HG03571 (cell line): ENCODE measurements around the gene MVK.

Experiments
- ATAC-seq: cut with Tn5 transposase; IDR thresholded peaks from one replicate; pipeline ENCODE4 v1.9.1; 2021; ENCODE audit not compliant: unreplicated experiment

Gene MVK

DNA sequence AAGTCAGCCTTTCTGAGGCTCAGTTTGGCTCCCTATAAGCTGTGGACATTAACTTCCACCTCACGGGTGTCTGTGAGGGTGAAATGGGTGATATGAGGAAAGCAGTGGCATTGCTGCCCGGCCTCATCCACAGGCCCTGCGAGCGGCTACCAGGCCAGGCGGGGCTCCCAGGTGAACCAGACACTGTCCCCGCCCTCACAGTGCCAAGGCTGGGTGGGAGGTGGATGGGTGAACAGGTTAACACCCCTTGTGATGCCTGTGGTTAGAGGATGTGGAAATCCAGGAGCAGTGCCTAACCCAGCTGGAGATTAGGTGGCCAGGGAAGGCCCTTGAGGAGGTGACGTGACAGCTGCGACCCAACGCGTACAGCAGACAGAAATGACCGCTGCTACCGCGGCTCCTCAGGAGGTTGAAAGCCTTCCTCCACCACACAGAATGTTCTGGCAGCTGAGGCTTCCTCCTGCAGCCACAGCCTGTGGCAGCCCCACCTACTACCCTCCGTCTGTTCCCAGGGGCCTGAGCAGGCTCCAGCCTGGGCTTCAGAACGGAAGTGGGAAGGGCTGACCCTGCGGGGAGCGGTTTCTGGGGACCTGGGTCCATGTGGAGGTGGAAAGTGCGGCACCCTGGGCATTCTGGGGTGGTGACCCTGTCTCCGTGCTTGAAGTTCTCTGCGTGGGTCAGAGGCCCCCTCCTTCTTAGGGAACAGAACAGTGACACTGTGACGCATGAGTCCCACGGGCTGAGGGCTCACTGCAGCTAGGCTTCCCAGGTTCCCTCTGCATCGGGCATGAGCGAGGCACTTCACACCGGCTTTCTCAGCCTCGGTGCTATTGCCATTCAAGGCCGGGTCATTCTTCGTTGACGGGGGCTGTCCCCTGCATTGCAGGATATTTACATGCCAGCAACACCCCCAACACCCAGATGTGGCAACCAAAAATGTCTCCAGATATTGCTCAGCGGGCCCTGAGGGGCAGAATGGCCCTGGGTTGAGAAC, 10.0 kb upstream of the MVK start:
- ATAC-seq = no peak

DNA sequence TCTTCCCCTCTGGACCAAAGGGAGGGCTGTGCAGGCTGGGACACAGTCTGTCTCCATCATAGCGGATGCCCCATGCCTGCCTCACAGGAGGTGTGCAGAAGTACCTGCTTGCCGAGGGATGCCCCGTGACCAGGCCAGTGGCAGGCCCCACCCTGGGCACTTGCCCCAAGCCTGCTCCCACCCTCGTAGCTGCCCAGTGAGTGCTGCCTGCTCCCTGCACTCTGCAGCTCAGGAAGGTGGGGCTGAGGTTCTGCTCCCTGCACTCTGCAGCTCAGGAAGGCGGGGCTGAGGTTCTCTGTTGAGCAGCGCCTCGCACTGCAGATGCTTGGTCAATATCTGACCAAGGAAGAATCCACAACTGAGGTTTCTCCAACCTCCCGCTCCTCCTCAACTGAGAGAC, 7.2 kb upstream of the MVK start:
- ATAC-seq = no peak

DNA sequence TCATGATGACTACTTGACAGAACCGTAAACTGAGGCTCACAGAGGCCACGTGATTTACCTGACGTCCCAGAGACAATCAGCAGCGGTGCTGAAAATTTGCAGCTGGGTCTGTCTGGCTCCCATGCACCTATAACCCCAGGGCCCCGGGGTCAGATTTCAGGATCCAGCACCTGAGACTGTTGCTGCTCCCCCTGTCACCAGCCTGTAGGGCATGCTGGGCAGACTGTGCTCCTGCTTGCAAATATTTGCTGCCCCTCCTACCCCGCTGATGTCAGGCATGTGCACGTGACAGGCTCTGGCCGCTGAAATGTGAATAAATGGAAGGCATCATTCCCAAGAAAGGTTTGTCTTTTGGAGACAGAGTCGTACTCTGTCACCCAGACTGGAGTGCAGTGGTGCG, 6.3 kb upstream of the MVK start:
- ATAC-seq = no peak

DNA sequence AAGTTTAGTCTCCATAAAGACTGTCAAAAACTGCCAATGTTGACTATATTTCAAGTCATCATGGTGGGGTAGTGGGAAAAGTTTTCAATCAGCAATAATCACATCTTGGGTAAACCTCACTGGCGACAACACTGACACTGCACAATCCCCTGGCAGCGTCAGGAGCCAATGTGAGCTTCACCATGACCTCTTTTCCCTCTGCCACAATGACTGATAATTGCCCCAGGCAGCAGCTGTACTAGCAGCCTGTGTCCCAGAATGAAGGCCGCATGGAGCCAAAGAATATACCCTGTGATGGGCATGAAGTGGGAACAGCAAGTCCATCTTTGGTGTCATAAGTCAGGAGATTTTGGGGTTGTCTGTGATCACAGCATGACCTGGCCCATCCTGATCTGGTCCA, 5.6 kb upstream of the MVK start:
- no peak for ATAC-seq

DNA sequence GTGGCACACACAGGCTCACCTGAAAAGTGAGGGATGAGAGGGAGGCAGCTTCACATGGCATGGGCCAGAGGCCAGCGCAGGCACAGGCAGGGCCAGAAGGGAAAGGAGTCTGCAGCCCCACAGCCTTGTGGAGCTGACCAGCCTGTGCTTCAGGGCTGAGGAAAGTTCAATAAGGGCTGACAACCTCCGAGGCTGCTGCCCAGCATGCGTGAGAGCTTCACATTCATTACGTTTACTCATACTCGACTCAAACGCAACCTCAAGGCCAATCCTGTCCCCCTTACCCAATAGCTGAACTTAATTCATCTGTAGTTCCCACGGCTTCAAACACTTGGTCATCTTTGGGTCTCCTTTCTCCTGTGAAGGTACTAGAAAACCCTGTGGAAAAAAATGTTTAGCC, 5.1 kb upstream of the MVK start:
- no peak for ATAC-seq

DNA sequence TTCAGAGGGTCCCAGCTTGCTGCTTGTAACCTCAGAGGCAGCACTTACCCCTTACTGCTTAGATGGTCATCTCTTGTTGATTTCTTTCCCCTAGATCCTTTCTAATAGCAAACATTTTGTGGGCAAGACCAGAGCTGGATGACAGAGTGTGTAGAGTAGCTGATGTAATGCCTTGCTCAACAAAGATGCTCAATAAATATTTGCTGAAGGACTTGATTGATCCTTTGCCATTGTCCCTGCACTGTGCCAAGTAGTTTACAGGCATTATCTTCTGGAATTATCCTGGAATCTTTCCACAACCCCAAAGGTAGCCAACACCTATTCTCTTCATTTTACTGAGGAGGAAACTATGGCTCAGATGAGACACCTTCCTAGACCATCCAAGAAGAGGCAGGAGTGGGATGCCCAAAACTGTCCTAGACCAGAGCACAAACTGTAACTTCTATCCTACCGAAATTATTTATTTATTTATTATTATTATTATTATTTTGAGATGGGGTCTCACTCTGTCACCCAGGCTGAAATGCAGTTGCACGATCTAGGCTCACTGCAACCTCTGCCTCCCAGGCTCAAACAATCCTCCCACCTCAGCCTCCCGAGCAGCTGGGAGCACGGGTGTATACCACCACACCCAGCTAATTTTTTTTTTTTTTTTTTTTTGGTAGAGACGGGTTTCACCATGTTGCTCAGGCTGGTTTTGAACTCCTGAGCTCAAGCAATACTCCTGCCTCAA, 1.7 kb upstream of the MVK start:
- ATAC-seq = no peak

- no peak for ATAC-seq
Measured at GRCh38 chr12:109572506-109572845, 1.1 kb upstream of the MVK start.

DNA sequence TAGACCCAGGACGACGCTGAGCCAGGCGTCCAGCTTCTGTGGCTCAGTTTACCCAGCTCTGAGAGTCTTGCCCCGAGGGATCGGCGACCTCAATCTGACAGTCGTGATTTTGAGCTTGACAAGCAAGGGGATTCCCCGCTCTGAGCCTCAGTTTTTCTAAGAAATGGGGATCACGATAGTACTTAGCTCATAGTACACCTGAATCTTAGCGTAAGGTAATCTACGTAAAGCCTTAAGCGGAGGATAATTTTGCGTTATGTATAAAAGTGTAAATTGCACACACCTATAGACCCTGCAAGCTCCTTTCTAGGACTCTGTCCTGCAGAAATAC, 285 bp downstream of the MVK start:
- no peak for ATAC-seq

GRCh38 chr12:109575683-109576082, 2.1 kb downstream of the MVK start:
- ATAC-seq = no peak

DNA sequence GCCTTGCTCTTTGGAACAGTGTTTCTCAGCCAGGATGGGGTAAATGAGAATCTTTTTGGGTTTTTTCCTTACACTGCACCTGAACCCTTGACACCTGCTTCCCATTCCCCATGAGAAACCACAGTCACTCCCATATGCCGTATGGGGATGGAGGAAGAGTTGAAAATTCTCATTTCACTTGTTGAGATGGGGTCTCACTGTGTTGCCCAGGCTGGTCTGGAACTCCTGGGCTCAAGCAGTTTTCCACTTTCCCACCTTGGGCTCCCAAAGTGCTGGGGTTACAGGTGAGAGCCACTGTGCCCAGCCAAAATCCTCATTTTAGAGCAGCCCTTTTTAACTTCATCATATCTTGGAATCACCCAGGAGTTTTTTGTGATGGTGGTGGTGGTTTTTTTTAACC, 3.7 kb downstream of the MVK start:
- no peak for ATAC-seq

DNA sequence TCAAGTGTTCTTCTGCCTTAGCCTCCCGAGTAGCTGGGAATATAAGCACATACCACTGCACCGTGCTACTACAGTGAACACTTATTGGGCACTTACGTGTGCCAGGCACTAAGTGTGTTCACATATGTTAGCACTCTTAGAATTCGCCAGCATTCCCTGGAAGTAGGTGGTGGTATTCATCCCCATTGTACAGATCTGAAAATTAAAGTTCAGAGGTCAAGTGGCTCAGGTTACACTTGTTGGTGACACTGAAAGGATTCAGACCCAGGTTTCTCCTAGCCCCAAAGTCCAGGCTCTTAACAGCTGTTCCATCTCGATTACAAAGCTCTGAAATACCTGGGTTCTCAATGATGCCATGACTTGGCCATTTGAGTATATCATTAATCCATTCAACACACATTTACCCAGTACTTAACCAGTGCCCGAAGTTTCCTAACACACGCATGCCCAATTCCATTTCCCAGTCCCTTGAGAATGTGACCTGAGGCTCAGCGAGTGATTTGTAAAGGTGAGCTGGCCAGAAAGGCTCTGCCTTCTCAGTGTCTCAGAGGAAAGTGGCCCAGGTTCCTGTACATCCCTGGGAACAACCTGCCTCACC, 4.8 kb downstream of the MVK start:
- ATAC-seq = no peak

DNA sequence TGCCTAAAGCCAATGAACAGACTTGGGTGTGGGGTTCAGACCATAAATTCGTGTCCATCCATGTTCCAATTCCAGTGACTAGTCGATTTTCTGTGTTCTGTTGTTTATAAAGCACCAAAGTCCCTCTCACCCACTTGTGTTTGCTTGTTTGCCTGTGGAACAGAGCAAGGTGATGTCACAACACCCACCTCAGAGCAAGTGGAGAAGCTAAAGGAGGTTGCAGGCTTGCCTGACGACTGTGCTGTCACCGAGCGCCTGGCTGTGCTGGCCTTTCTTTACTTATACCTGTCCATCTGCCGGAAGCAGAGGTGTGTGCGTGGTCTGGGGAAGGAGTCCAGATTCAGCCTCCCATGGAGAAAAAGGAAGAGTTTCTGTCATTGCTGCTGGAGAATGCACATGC, 6.0 kb downstream of the MVK start:
- ATAC-seq = no peak

DNA sequence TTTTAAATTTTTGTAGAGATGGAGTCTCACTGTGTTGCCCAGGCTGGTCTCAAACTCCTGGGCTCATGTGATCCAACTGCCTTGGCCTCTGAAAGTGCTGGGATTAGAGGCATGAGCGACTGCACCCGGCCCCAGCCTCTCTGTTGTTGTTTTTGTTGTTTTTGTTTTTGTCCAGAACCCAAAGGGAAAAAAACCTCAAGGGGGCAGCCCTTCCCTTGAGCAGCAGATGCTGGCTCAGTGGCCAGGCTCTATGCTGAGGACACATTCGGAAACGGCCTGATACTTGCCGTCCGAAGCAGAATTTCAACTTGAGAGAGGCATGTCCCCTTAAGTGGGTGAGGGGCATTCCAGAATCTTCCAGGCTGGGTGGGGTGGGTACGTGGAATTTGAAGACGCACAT, 6.7 kb downstream of the MVK start:
- no peak for ATAC-seq

- no peak for ATAC-seq
Measured at GRCh38 chr12:109580684-109581333, 7.2 kb downstream of the MVK start.

DNA sequence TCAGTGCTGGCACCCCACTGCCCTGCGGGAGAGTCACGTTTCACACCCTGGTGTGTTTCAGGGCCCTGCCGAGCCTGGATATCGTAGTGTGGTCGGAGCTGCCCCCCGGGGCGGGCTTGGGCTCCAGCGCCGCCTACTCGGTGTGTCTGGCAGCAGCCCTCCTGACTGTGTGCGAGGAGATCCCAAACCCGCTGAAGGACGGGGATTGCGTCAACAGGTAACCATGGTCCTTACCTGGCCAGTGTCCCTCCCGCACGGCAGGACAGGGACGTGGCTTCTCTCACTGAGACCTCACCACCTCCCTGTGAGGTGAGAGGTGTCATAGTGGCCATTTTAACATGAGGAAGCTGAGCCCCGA, 7.7 kb downstream of the MVK start:
- no peak for ATAC-seq

DNA sequence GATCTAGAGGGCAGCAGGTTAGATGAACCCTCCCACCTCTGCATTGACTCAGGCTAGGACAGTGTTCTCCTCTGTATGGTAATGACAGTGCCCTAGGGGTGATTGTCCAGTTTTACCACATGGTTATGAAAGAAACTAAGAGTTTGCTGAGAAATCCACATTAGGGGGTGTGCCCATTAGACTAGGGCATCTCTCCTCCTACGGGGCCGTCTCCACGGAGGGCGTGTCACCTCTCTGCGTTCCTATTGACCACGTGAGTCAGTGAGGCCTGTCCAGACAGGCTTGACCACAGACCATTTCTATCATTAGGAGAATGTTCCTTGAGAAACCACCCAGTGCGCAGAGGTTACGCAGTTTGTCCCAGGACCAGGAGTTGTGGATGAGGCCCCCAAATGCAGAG, 8.3 kb downstream of the MVK start:
- no peak for ATAC-seq

GRCh38 chr12:109582636-109583035, 9.0 kb downstream of the MVK start:
- no peak for ATAC-seq

GRCh38 chr12:109583733-109584132, 10.1 kb downstream of the MVK start:
- no peak for ATAC-seq

DNA sequence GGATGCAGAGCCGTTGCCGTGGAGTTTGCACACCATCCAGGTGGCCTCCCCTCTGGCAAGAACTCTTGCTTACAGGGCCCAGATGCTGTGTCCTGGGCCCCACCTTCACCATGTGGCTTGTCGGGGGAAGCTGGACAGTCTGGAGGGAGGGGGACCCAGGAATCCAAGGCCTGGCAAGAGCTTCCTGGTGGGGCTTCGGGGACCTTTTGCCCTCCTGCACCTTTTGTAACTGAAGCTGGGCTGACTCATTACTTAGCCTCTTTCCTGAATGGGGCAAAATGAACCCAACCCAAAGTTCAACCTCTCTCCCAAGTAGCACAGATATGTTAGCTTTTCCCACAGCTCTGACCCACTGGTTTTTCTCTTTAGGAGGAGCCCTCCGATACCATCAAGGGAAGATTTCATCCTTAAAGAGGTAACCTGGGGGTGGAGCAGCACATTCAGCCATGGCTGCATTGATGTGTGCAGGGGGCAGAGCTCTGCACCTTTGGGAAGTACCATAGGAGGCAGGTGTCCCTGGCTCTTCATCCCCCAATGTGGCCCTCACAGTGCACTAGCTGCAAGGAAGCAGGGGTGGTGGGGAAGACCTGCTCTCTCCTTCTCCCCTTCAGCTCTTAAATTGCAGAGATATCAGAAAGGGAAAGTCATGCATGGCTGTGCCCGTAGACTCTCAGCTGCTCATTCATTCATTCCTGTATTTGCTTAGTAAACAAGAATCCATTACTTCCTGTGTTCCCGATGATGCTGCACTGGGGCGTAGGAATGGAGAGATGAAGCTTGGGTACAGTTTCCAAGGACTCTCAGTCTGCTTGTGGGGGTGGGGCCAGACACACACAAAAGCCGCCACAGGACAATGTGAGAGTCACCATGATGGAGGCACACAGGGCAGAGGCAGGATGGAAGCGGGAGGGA, 13.0 kb downstream of the MVK start:
- no peak for ATAC-seq

- no peak for ATAC-seq
Measured at GRCh38 chr12:109587921-109588320, 14.3 kb downstream of the MVK start.
